GM19397 (cell line): ENCODE results near the gene CYP2W1.

Experiments
- ATAC-seq: cut with Tn5 transposase; IDR thresholded peaks from one replicate; pipeline ENCODE4 v1.9.1; 2021; ENCODE audit warnings: mild to moderate bottlenecking, moderate library complexity; ENCODE audit not compliant: unreplicated experiment

Gene CYP2W1

DNA sequence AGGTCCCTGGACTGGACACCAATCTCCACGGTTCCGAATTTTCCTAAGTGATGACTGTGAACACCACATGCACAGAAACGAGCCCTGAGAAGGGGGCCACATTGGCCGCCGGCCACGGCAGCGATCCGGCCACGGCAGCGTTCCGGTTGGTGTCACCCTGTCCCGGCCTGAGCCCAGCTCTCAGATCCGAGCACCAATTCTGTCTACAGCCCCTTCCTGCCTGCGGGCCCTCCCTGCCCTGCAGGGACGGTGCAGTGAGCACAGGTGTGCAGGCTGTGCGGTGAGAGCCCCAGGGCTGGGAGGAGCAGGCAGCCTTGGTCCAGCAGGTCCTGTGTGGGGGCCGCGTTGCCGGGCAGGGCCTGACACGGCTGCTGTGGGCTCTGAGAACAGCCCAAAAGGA is 31.7 kb downstream of the CYP2W1 start:
- ATAC-seq: no peak

GRCh38 chr7:1015196-1016121 is 32.5 kb downstream of the CYP2W1 start:
- no peak for ATAC-seq

- ATAC-seq: no peak
Measured at GRCh38 chr7:1016577-1017531, 33.9 kb downstream of the CYP2W1 start.

DNA sequence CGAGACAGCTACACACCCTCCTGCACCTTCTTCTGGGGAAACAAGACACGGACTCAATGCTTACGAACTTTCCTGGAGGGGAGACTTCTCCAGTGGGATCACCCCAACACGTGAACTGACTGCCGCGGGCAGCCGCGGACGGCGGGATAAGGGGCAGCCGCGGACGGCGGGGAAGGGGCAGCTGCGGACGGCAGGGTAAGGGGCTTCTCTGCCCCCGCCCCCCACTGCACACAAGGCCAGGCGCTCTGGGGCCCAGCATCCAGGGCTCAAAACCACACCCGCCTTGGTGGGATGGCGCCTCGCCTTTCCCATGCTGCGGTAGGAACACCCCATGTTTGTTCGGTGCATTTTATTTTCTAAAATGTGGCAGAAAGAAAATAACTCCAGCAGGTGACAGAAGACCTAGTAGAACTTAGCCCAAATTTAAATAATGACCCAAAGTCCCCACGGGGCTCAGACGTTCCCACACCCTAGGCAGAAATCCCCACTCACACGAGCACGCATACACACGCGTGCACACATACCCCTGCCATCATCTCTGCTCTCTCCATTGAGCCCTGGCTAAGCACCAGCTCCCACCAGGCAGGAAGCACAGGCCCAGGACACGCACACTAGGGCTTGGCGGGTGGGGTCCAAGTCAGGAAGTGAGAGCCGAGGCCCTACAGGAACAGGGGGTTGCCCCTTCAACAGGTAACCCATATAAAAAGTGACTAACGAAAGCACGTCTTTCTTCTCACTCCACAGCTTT is 34.8 kb downstream of the CYP2W1 start:
- no peak for ATAC-seq

DNA sequence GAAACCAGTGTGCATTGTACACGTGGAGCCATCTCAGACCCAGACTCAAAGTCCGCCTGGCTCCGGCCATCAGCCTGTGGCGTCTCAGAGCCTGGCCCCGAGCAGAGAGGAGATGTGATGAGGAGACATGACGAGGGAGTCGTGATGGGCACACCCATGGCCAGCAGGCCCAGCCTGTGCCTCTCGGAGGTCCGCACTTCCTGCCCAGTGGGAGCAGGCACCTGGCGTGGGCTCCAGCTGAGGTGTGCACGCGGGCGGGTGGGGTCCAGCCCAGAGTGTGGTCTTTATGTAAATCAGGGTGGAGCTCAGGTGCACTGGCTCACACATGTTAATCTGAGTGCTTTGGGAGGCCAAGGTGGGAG is 35.3 kb downstream of the CYP2W1 start:
- ATAC-seq: no peak

GRCh38 chr7:1019255-1019785 is 36.3 kb downstream of the CYP2W1 start:
- ATAC-seq: no peak

DNA sequence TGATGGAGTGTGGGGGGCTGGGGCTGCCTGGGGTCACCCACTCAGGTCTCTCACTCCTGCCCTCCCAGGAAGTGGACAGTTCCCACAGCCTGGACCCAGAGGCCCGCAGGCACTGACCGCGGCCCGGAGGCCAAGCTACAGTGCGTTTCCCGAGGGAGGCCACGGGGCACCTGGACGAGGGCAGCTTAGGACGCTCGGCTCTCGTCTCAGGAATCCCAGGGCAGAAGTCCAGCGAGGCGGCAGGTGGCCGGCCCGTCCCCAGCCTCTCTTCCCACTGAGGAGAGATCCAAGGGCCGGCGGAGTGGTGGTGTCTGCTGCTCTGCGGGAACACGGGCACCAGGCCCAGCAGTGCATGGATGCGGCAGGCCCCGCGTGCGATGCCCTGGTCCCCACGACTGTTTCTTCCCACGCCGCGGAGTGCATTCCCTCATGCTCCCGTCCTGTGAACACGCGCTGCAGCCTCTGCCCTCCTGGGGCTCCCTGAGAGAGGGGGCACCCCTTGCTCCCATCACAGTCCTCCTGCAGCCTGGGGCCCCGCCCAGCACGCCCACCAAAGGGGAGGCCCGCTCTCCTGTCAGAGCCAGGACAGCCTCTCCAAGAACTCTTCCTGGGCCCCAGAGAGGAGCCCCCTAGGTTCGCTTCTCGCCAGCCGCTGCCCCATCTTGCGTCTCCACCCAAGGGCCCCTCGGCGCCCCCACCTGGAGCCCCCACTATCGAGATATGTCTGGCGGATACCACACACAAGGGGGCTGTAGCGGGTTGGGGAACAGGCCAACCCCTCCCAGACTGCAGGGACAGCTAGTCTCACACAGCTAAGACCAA is 37.0 kb downstream of the CYP2W1 start:
- no peak for ATAC-seq

- no peak for ATAC-seq
Measured at GRCh38 chr7:1020849-1021251, 37.9 kb downstream of the CYP2W1 start.

DNA sequence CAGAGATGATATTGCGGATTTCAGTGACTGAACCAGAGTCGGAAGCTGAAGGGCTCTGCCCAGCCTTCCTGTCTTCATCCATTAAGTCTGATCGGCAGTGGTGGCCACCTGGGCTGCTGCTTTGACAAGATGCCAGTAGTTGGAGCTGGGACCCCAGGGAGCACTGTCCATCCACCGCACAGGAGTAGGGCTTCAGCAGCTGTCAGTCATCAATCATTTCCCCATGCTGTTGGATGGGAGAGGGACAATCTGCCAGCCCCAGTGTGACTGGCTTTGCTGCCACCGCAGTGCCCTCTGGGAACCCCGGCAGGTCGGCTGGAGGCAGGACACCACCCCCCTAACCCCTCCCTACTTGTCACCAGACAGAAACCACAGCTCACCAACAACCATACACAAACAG is 38.4 kb downstream of the CYP2W1 start:
- ATAC-seq: no peak

- no peak for ATAC-seq
Measured at GRCh38 chr7:1021931-1022330, 39.0 kb downstream of the CYP2W1 start.

DNA sequence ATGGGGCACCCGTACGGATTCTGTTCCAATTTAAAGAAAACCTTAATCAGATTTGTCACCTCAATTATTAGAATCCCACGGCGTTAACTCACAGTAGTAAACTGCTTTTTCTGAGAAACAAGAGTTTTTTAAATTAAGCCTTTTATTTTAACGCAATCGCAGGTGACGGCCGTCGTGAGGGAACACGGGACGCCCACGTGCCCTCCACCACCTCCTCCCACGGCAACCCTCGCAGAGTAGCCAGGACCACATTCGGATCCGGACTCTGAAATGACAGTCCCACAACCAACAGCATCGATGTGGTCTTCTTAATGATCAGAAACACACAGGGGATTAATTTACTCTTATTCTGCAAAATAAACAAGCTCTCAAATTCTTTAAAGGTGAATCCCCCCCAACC is 39.4 kb downstream of the CYP2W1 start:
- ATAC-seq: no peak

GRCh38 chr7:1022801-1023465 is 40.0 kb downstream of the CYP2W1 start:
- no peak for ATAC-seq

GRCh38 chr7:1024331-1024841 is 41.4 kb downstream of the CYP2W1 start:
- ATAC-seq: peak; percentile 56

GRCh38 chr7:1024876-1025742 is 42.1 kb downstream of the CYP2W1 start:
- ATAC-seq: no peak

DNA sequence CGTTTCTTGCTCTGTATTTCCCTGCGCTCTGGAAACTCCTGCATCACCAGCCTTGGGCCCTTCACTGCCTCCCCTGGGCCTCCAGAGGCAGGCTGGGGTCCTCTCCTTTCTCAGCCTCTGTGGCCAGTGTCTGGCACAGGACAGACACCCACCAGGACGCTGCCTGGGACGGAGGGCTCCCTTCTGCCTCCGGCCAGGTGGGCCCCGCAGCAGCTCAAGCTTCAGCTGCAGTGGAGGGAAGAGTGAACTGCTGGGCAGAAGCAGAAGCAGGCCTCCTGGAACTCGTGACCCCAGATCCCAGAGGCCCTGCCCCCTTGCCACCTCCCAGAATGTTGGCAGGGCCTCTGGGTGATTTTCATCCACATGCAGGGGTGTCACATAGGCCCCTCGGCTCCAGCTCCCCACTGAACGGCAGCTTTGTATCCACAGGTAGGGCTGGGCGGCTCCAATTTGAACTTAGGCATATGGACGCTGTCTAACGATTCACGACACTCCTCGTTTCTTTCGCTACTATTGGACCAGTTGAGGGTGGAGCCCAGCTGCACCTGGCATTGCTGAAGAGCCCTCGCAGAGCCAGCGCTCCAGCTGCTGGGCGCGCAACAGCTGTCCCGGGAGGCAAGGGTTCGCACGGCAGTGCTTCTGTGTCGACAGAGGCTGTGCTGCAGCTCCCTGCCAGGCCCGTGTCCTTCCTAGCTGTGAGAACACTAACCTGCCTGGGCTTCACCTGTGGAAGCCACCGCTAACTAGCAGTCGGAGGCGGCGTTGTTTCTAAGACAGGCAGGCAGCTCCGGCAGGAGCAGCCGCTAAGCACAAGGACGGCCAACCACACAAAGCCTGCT is 43.0 kb downstream of the CYP2W1 start:
- no peak for ATAC-seq

GRCh38 chr7:1026721-1027161 is 43.8 kb downstream of the CYP2W1 start:
- ATAC-seq: no peak
